HG02870 (cell line): ENCODE measurements around the gene PRRC2B.
"Not testable (repeated sequence)": the region's sequence is repeated elsewhere in the genome, so short reads cannot be mapped to it uniquely, and the experiment has no call there.

Source experiments
- ATAC-seq: cut with Tn5 transposase; IDR thresholded peaks from one replicate; pipeline ENCODE4 v1.9.1; 2021; ENCODE audit warnings: mild to moderate bottlenecking, moderate library complexity; ENCODE audit not compliant: unreplicated experiment

Gene PRRC2B

DNA sequence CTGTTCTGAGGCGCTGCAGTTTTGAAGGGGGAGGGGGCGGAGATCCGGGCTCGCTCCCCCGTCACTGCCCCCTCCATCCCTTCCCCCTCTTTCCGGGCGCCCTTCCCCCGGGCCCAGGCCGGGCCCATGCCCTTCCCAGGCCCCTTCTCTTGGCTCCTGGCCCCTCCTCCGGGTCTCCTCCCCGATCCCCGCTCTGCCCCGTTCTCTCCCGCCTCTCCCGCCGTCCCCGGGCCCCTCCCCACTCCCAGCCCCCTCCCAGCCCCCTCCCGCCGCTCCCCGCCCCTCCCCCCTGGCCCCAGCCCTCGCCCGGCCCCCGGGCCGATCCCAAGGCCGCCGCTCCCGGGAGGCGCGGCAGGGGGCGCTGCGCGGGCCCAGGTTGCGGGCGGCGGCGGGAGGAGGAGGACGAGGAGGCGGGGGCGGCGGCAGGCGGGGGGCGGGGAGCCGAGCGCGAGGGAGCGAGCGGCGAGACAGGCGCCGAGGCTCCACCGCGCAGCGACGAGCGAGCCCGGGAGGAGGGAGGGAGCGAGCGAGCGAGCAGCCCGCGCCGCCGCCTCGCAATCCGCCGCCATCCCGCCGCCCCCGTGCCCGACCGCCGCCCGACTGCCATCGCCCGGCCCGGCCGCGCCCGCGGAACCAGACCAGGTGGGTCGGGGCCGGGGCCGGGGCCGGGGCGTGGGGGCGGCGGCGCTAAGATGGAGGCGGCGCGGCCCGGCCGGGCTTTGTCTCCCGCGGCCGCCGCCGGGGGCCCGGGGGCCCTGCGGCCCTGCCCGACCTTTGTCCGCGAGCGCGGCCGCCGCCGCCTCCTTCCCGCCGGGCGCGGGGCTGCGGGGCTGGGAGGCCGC is at the start of gene PRRC2B:
TSS of gene PRRC2B (plus strand) at position 465 of the 842 bp plus-strand sequence. CDS start 36,059 bp downstream, outside the sequence.
- peak; percentile 31 for ATAC-seq

DNA sequence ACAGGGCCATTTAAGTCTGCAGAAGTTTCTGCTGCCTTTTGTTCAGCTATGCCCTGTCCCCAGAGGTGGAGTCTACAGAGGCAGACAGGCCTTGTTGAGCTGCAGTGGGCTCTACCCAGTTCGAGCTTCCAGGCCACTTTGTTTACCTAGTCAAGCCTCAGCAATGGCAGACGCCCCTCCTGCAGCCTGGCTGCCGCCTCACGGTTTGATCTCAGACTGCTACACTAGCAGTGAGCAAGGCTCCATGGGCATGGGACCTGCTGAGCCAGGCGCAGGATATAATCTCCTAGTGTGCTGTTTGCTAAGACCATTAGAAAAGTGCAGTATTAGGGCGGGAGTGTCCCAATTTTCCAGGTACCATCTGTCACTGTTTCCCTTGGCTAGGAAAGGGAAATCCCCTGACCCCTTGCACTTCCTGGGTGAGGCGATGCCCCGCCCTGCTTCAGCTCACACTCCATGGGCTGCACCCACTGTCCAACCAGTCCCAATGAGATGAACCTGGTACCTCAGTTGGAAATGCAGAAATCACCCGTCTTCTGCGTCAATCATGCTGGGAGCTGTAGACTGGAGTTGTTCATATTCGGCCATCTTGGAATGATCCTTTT is 48.9 kb upstream of the PRRC2B start:
- ATAC-seq = not testable (repeated sequence)

DNA sequence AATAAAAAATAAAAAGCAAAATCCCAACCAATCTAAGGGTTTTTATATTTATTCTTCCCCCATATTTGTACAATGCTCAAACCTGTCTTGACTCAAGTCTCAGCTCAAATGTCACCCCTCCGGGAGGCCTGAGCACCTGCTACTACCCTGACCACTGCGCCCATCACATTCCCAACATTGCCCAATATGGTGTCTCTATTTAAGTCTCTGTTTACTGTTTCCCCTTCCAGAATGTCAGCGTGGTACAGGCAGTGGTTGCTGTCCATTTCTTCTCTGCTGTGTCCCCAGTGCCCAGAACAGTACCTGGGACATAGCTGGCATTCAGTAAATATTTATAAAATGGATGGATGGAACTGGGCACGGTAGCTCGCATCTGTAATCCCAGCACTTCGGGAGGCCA is 47.3 kb upstream of the PRRC2B start:
- ATAC-seq = no peak

DNA sequence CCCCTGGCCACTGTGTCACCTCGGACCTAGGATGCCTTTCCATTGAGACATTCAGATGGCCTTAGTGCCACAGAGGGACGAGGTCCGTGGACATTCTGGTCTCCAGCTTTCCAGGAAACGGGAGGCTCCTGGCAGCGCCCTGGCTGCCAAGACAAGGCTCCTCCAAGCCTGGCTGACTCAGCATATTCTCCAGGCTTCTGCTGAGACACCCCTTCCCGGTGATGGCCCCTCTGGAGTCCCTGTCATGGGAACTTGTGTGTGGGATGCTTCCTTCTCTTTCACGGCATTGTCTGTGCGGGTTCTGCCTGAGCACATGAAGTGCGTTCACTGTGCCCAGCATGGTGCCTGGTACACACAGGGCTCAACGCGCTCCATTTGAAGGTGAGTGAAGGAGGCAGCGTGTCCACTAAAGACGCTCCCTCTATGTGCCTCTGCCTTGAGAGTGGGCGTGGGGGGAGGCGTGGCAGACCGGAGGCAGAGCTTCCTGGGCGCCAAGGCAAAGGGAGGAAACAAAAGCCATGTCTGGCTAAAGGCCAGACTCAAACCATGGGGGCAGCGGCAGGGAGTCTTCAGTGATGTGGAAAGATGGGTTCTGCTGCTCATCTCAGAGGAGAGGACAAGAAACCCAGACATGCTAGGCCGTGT is 46.4 kb upstream of the PRRC2B start:
- ATAC-seq = no peak

DNA sequence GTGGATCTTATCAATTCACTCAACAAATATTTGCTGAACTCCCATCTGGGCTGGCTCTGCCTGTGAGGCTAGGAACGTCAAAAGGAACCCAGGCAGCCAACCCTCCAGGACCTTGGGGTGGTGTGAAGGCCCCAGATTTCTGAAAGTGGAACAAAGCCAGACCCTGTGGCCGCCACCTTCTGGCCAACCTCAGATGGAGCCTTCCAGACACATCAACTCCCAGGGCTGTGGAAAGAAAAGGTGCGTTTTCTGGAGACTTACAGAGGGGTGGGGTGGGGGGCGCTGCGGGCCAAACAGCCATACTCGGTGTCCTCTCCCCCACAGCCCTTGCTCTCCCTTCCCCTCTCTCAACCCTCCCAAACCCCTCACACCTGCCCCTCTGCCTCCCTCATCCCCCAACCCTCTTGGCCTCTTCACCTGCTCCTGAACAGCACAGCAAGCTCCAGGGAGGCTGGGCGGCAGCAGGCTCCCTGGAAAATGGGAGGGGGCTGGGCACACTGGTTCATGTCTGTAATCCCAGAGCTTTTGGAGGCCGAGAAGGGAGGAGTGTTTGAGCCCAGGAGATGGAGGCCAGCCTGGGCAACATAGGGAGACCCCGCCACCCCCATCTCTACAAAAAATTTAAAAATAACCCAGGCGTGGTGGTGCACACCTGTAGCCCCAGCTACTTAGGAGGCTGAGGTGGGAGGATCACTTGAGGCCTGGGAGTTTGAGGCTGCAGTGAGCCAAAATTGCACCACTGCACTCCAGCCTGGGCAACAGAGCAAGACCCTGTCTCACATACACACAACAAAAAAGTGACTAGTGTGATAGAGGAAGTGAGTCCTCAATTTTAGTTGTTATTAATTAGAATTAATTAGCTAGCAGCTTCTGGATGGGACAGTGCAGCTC is 45.0 kb upstream of the PRRC2B start:
- ATAC-seq = no peak

DNA sequence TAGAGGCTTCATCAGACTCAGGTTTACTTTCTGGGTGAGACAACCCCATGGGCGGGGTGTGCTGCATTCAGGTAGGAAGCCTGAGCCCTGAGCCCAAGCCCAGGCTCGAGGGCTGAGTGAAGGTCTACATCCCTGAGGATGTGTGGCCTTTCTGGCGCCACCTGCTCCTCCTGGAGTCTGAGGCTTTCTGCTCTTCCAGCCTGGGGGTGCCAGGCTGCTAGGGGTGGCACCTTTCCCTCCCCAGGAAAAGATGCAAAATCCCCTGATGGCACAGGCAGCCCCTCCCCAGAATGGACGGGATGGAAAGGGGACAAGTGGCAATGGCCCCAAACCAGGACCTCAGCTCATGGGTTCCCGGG is 44.4 kb upstream of the PRRC2B start:
- no peak for ATAC-seq

DNA sequence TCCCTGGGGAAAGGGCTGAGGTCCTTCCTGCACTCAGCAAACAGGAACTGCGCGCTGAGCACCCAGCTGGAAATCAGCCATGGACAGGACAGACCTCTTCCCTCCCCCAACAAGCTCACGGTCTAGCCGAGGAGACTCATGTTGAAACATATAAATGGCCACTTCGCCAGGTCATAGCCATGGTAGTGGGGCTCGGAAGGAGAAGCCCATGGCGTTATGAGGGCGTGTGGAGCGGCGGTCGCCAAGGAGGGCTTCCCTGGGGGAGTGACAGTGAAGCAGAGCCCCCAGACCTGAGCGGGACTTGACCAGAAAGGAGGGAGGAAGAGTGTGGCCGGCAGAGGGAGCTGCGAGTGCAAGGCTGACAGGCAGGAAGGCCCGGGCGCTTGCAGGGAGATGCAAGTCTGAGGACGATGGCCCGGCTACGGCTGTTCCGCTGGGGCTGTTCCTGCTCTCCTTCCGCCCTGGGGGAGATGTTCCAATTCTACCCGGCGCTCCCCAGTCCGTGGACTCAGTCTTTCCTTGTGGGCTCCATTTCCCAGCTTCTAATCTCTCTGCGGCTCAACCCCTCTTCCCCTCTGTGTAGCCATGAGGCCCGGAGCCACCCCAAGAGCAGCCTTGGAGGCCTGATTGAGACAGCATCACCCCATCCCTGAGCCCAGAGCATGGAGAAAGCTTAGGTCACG is 43.9 kb upstream of the PRRC2B start:
- ATAC-seq = no peak

DNA sequence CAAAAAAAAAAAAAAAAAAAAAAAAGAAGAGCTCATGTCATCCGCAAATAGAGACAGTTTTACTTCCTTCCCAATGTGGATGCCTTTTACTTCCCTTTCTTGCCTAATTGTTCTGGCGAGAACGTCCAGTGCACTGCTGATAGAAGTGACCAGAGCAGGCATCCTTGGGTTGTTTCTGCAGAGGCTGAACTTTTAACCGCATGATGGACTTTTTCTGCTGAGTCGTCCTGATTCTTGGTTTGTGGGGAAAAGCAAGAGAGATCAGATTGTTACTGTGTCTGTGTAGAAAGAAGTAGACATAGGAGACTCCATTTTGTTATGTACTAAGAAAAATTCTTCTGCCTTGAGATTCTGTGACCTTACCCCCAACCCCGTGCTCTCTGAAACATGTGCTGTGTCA is 37.4 kb upstream of the PRRC2B start:
- ATAC-seq = not testable (repeated sequence)

DNA sequence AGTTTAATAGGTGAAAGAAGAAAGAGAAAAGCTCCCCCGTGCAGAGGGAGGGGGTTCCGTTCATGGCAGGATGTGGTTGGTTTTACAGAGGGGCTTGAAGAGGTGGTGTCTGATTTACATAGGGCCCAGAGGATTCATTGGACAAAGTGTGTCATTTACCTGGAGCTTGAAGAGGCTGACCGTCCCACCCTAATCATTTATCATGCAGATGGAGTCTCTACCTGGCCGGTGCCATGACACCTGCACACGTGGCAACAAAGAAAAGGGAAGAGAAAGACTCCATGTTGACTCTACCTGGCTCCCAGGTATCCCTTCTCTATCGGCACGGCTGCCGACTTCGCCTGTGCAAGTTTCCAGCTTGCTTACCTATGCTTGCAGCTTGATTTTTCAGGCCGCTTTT is 35.3 kb upstream of the PRRC2B start:
- no peak for ATAC-seq

DNA sequence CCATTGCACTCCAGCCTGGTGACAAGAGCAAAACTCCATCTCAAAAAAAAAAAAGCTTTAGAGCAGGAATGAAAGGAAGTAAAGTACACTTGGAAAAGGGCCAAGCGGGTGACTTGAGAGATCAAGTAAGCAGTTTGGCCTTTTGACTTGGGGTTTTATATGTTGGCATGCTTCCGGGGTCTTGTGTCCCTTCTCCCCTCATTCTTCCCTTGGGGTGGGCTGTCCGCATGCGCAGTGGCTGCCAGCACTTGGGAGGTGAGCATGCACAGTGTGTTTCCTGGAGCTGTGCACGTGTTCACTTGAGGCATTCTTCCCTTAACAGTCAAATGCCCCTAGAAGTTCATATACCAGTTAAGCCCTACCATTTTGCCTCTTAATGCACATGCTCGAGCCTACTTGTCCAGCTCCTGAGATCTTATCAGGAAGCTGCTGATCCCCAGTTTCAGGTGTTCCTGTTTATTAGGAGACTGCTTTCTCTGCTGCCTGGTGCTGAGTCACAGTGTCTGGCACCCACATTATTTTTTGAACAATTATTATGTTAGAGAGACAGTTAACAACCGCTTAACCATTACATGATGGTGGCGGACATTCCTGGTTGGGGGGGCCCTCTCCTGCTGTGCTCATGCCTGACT is 32.6 kb upstream of the PRRC2B start:
- ATAC-seq = no peak

DNA sequence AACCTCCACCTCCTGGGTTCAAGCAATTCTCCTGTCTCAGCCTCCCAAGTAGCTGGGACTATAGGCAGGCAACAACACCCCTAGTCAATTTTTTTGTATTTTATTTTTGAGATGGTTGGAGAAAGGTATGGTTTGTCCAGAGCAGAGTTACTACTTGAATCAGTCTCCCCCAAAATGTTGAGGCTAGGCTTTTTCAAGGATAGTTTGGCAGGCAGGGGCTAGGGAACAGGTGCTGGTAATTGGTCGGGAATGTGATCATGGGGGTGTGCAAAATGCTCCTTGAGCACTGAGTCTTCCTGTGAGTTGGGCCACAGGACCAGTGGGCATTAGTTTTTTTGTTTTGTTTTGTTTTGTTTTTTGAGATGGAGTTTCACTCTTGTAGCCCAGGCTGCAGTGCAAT is 28.3 kb upstream of the PRRC2B start:
- ATAC-seq = no peak

DNA sequence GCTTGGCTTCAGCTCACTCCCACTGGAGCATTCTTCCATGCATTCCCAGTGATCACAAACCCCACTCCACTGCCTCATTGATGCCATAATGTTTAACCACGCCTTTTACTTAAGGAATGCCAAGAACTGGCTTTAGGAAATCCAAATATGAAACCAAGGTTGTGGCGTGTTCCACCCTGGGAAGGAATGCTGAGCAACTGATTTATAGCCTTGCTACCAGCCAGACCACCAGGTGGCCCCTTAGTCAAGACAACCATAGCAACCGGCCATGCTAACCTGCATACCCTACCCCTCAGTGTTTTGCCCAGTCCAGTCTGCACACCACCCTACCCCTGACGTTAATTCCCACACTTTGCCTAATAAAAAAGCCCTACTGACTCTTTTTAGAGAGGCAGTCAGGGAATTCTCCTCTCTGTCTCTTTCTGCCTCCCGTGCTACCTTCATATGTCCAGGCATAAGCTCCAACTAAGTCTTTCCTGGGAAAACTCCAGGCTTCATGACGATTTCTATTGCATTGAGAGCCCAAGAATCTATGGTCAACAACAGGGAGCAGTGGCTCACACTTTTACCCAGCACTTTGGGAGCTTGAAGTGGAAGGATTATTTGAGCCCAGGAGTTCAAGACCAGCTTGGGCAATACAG is 27.0 kb upstream of the PRRC2B start:
- ATAC-seq = no peak

DNA sequence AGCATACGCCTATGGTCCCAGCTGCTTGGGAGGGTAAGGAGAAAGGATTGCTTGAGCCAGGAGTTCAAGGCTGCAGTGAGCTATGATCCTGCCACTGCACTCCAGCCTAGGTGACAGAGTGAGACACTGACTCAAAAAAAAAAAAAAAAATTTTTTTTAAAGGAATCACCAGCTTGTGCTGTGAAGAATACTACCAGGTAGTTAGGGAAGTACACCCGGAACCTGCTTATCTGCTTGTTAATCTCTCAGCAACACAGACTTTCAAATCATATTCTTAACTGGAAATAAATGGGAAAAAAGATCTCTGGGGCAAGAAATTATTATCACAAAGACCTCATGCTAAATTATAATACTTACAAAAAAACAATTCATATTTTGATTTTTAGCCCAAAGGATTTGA is 26.4 kb upstream of the PRRC2B start:
- ATAC-seq = no peak

DNA sequence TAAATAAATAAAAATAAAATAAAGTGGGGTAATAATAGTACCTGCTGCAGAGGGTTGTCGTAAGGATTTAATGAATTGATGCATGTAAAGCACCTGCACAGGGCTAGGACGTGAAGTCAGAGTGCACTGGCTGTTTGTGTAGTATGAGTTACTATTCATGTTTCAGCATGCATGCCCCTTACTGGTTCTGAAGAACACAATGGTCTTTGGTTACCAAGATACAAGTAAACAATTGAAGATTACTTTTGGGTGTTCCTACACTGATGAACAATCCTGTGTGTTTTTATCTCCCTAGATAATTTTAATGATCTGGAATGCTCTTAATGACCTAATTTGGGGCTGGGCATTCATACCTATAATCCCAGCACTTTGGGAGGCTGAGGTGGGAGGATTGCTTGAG is 23.2 kb upstream of the PRRC2B start:
- ATAC-seq = no peak

DNA sequence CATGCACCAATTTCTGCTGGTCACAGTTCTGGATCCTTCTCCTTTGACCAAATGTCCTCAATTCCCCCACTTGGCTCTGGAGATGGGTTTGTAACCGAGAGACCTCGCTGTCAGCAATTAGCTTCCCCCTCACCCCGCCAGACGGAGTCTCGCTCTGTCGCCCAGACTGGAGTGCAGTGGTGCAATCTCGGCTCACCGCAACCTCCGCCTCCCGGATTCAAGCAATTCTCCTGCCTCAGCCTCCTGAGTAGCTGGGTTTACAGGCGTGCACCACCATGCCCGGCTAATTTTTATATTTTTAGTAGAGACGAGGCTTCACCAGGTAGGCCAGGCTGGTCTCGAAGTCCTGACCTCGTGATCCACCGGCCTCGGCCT is 21.3 kb upstream of the PRRC2B start:
- not testable (repeated sequence) for ATAC-seq

DNA sequence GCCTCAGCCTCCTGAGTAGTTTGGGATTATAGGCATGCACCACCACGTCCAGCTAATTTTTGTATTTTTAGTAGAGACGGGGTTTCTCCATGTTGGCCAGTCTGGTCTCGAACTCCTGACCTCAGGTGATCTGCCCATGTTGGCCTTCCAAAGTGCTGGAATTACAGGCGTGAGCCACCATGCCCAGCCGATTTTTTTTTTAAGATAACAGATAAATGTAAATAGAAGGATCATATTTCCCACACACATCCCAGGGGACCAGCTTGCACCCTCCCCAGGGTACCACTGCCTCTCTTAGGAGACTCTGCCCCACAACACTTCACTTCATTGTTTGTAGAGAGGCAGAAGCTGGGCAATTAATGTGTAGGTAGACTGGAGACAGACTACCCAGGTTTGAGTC is 19.2 kb upstream of the PRRC2B start:
- ATAC-seq = not testable (repeated sequence)

DNA sequence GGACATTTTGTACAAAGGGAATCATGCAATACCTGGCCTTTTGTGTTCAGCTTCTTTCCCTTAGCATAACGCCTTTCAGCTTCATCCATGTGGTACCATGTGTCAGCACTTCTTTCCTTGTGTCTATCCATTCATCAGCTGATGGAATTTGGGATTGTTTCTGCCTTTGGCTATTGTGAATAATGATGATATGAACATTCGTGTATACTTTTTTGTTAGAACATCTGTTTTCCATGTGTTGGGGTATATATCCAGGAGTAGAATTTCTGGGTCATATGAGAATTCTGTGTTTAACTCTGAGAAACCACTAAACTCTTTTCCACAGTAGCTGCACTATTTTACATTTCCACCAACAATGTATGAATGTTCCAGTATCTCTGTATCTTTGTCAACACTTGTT is 14.8 kb upstream of the PRRC2B start:
- no peak for ATAC-seq

DNA sequence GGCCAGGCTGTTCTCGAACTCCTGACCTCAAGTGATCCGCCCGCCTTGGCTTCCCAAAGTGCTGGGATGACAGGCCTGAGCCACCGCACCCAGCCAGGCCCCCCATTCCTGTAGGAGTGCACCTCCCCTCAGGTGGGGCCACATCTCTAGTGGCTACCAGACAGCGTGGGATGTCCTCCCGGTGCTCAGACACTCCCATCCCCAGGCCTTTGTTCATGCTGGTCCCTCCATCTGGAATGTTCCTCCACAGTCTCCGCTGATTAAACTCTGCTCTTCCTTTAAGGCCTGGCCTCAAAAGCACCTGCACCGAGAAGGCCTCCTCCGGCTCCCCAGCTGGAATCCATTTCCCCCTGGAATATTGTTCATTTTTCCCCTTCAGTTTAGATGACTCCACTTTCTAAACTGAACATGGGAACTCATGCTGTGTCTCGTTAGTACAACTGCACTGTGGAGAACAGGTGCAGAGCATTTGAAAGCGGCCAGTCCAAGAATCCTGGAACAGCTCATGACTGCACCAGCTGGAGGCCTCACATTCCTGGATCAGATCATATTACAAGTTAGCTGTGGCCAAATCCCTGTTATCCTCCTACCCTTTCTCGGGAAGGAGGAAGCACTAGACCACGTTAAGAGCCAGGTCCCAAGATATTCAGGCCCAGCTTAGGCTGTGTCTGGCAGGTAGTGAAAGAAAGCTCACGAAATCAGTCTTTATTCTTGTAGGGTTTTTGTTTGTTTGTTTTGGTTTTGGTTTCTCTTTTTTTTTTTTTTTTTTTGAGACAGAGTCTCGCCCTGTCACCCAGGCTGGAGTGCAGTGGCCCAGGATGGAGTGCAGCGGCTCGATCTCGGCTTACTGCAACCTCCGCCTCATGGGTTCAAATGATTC is 10.8 kb upstream of the PRRC2B start:
- ATAC-seq = no peak

DNA sequence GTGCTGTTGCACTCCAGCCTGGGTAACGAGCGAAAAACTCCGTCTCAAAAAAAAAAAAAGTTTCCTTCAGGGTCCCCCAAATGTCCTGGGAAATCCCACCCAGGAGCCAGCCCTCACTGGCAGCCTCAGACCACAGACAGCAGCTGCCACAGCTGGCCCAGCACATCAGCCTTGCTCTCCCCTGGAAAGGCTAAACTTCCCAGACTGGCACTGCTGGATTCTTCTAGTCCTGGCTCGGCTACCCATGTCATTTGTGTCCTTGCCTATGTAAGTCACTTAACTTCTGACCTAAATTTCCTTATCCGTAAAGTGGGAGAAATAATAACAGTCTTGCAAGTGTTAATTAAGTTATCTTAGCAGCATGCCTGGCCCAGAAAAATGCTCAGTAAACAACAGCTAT is 8.6 kb upstream of the PRRC2B start:
- no peak for ATAC-seq
